Type B pancreatic cell (in vitro differentiated cells): ENCODE data around the gene TEAD2. TPM values are rescaled to one million over a fixed set of nuclear protein-coding genes. Genes with fewer than 3 reads are reported as not detected.

Experiments used
- DNase-seq: peaks from one replicate; pipeline ENCODE4 v3.0.0; 2021; ENCODE audit warnings: mixed read lengths; ENCODE audit not compliant: unreplicated experiment; ENCODE audit errors: extremely low spot score
- H3K27ac Mint-ChIP-seq: 2 replicates; pipeline ENCODE4 v1.8.0; 2021; ENCODE audit warnings: mild to moderate bottlenecking, mixed read lengths
- H3K27me3 Mint-ChIP-seq: 2 replicates; pipeline ENCODE4 v1.8.0; 2021; ENCODE audit warnings: mixed read lengths
- H3K36me3 Mint-ChIP-seq: 2 replicates; pipeline ENCODE4 v1.8.0; 2021; ENCODE audit warnings: mixed read lengths
- H3K4me1 Mint-ChIP-seq: one replicate; pipeline ENCODE4 v1.8.0; 2021; ENCODE audit warnings: mixed read lengths; ENCODE audit not compliant: unreplicated experiment
- H3K4me3 Mint-ChIP-seq: 2 replicates; pipeline ENCODE4 v1.8.0; 2021; ENCODE audit warnings: mild to moderate bottlenecking, mixed read lengths
- H3K9me3 Mint-ChIP-seq: 2 replicates; pipeline ENCODE4 v1.8.0; 2021; ENCODE audit warnings: mixed read lengths
- CTCF ChIP-seq: fragments of 200-600 bp; sonication (generic); conservative IDR thresholded peaks from 2 replicates; pipeline ENCODE4 v1.5.0; 2021; ENCODE audit warnings: antibody characterized with exemption, mild to moderate bottlenecking
- total RNA-seq: library from RNA; stranded (reverse); gene quantifications from 2 replicates; pipeline ENCODE4 v1.2.1, GENCODE V29; 2021; ENCODE audit warnings: low replicate concordance

Gene TEAD2
- total RNA-seq, 1 donor from 2014 or later, result 116 TPM

GRCh38 chr19:49359851-49360820 lies 2.1 kb downstream of the TEAD2 start:
- H3K4me1 Mint-ChIP-seq, result peaks cover 13% of the 10 kb centered on the region
- H3K36me3 Mint-ChIP-seq, result peaks cover 13% of the 10 kb centered on the region
- DNase-seq, result no peak
- no peak overlapping the region for H3K27ac Mint-ChIP-seq
- no peak overlapping the region for H3K4me3 Mint-ChIP-seq
- H3K27me3 Mint-ChIP-seq, result no peaks in the 10 kb centered on the region
- H3K9me3 Mint-ChIP-seq, result no peaks in the 10 kb centered on the region
- TF ChIP-seq CTCF, result no peak

DNA sequence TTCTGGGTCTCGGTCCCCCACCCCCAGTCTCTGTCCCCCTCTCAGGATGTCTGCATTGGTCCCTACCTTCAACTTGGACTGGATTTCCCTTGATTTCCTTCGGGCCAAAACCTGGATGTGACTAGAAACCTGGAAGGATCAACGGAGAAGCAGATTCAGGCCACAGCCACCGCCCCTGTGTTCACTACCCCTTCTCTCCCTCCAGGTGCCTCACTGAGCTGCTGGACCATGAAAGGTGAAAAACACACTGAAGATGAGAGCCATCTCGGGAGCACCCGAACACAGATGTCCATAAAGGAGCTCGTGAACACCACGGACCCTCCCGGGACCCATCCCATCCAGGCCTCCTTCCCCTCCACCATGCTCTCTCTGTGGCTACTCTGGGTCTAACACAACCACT lies 5.0 kb downstream of the TEAD2 start:
- peaks cover 25% of the 10 kb centered on the region for H3K36me3 Mint-ChIP-seq
- no peak for TF ChIP-seq CTCF
- no peak overlapping the region for H3K27ac Mint-ChIP-seq
- no peaks in the 10 kb centered on the region for H3K27me3 Mint-ChIP-seq
- no peaks in the 10 kb centered on the region for H3K9me3 Mint-ChIP-seq
- H3K4me3 Mint-ChIP-seq, result no peak overlapping the region
- peaks cover 13% of the 10 kb centered on the region for H3K4me1 Mint-ChIP-seq
- DNase-seq, result no peak

- Mint-ChIP-seq H3K27me3 (no peaks in the 10 kb centered on the region), H3K4me1 (peaks cover 13% of the 10 kb centered on the region), H3K9me3 (no peaks in the 10 kb centered on the region), H3K4me3 (peak overlapping the region; percentile 27), H3K36me3 (peaks cover 25% of the 10 kb centered on the region), H3K27ac (peak overlapping the region; percentile 72)
- TF ChIP-seq CTCF, result no peak
- no peak for DNase-seq
Measured at GRCh38 chr19:49356382-49356781, 5.8 kb downstream of the TEAD2 start.

DNA sequence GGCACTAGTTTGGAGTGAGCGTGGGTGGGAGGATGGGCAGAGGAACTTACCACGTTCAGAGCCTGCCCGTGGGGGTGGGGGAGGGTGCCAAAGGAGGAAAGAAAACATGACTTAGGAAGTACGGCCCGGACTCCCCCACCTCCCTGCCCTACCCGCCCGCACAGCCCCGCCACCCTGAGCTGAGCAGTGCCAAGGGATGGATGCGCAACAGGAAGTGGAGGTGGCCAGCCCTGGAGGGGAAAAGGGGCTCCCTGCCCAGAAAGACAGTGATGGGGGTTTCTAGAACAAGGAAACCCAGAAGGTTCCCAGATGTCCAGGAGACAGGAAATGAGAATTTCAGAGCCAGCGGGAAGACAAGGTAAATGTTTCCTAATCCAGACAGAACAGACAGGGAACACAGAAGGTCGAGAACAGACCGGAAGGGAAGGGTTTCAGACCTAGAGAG lies 6.3 kb downstream of the TEAD2 start:
- Mint-ChIP-seq H3K36me3 (peaks cover 29% of the 10 kb centered on the region), H3K27ac (peak overlapping the region; percentile 72), H3K27me3 (no peaks in the 10 kb centered on the region), H3K4me1 (peaks cover 13% of the 10 kb centered on the region), H3K4me3 (peak overlapping the region; percentile 27), H3K9me3 (no peaks in the 10 kb centered on the region)
- no peak for DNase-seq
- TF ChIP-seq CTCF, result no peak

DNA sequence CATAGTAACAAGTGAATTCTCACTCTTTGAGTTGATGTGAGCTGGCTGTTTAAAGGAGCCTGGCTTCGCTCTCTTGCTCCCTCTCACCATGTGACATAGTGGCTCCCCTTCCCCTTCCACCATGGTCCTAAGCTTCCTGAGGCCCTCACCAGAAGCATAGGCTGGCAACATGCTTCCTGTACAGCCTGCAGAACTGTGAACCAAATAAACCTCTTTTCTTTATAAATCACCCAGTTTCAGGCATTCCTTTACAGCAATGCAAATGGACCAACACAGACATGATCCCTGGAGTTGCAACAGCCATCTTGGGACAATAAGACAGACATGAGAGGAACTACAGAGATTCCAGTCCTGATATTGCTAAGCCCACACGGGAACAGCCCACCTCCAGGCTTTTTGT lies 12.6 kb downstream of the TEAD2 start:
- H3K27ac Mint-ChIP-seq, result no peak overlapping the region
- H3K36me3 Mint-ChIP-seq, result peaks cover 40% of the 10 kb centered on the region
- no peak for TF ChIP-seq CTCF

More for the DNA sequence above, 12.6 kb downstream of the TEAD2 start:
- Mint-ChIP-seq H3K4me1 (no peaks in the 10 kb centered on the region), H3K9me3 (no peaks in the 10 kb centered on the region), H3K4me3 (no peak overlapping the region), H3K27me3 (no peaks in the 10 kb centered on the region)
- DNase-seq, result no peak
